HG03196 (cell line): ENCODE data around the gene MYO1G.
"Not testable (repeated sequence)": the region's sequence is repeated elsewhere in the genome, so short reads cannot be mapped to it uniquely, and the experiment has no call there.

Experiments used
- ATAC-seq: cut with Tn5 transposase; IDR thresholded peaks from one replicate; pipeline ENCODE4 v1.9.1; 2021; ENCODE audit not compliant: unreplicated experiment

Gene MYO1G

DNA sequence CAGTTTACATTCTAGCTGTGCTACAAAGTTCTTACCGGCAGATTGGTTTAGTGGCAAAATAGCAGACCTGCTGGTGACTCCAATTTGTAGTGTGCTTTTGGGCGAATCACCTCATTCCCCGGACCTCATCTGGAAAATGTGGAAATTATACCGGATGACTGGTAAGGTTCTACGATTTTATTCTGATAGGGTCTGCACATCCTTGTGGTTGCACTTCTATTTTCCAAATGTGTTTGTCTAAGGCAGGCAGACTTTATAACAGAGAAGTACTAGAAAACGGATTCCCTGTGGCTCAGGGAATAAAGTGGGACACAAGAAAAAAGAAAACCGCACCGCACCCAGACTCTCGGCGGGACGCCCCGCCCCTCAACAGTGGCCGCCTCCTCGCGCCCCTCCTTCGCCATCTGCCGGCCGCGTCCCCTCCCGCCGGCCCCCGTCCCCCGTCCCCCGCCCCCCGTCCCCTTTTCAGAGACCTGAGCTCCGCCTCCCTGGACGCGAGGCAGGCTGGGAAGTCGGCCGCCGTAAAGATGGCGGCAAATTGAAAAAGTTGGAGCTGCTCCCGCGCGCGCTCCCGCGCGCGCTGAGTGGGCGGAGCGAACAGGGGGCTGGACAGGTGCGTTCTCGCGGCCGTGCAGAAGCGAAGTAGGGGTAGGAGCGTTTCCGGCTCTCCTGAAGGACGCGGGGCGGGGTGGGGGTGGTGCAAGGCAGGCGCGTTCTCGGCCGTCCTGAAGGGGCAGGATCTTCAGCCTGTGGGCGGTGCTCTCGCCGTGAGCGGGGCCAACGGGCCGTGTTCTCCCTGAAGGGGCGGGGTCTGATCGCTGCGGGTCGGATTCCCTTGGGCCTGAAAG is 20.7 kb upstream of the MYO1G start:
- ATAC-seq, result peak; percentile 69

DNA sequence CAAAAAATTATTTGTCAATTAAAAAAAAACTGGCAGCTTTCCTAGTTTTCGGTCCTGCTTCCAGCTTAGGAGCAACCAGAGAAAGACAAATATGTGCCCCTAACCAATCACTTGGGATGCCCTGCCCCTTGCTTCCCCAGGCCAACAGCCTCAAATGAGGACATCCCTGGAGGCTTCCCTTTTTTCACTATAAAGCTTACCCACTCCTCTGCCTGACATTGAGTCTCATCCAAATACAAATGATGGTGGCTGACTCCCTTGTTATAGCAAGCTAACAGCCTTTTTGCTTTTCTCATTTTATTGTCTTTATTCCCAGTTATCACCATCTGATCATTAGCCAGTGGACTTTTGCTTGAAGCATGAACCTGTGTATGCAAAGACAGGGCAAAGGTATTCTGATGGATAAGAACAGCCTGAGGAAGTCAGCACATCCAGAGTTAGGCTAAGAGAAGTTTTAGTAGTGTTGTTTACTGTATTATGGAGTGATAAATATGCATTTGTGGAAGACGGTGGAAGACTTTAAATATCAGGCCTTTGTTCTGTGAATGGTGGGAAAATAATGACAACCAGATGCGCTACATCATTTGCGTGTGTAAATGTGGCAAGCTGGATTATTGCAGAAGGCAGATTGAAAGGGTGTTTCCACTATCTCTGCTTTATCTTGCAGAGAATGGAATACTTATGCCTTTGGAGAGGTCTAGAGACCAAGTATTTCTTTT is 19.5 kb upstream of the MYO1G start:
- no peak for ATAC-seq

GRCh38 chr7:44995555-44996493 is 17.0 kb upstream of the MYO1G start:
- ATAC-seq, result no peak

GRCh38 chr7:44994877-44995554 is 16.2 kb upstream of the MYO1G start:
- ATAC-seq, result no peak

- ATAC-seq, result not testable (repeated sequence)
These were observed 13.4 kb upstream of the MYO1G start for GRCh38 chr7:44992004-44992795.

DNA sequence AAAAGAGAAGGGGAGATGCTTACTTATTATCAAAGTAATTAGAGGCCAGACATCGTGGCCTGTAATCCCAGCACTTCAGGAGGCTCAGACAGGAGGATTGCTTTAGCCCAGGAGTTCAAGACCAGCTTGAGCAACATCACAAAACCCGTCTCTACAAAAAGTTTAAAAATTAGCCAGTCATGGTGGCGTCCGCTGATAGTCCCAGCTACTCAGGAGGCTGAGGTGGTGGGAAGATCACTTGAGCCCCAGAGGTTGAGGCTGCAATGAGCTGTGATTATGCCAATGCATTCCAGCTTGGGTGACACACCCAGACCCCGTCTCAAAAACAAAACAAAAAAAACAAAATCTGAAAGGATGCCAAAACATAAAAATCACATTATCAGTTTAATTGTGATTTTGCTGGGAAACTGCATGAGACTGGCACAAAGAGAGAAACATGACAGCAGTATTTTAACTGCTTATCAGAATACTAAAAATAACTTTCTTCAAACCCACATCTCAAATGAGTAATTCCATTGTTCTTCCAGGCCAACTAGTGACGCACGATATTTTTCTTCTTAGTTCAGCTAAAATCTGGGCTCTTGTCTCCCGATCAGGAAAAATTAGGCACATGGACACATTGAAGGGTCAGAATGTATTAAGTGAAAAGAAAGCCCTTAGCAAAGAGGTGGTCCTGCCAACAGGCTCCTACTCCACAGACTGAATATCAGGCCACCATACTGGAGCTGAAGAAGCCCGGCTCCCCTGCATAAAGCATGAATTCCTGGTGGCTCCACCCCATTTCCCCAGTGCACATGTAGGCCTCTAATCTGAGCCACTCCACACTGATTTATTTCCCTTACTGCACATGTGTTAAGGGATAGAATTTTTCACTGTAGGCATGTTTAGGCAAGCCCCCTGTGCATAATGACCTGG is 11.6 kb upstream of the MYO1G start:
- ATAC-seq, result no peak

GRCh38 chr7:44989132-44989531 is 10.3 kb upstream of the MYO1G start:
- ATAC-seq, result no peak

DNA sequence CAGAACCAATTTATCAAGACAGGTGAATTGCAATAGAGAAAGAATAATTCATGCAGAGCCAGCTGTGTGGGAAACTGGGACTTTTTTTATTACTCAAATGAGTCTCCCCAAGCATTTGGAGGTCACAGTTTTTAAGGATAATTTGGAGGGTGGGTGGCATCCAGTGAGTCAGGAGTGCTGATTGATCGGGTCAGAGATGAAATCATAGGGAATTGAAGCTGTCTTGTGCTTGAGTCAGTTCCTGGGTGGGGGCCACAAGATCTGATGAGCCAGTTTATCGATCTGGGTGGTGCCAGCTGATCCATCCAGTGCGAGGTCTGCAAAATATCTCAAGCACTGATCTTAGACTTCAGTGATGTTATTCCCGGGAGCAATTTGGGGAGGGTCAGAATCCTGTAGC is 9.9 kb upstream of the MYO1G start:
- no peak for ATAC-seq

DNA sequence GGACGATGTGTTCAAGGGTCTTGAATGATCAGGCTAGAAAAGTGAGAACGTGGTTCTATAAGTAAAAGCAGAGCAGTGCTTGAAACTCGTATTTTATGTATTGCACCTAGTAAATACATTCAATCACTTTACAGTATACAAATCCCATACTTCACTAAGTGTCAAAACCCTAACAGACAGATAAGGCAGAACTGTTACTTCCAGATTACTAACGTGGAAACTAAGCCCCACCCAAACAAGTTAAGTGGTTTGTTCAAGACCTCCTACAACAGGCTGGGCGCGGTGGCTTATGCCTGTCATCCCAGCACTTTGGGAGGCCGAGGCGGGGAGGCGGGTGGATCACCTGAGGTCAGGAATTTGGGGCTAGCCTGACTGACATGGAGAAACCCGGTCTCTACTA is 9.2 kb upstream of the MYO1G start:
- ATAC-seq, result no peak

GRCh38 chr7:44987457-44987856 is 8.6 kb upstream of the MYO1G start:
- no peak for ATAC-seq

DNA sequence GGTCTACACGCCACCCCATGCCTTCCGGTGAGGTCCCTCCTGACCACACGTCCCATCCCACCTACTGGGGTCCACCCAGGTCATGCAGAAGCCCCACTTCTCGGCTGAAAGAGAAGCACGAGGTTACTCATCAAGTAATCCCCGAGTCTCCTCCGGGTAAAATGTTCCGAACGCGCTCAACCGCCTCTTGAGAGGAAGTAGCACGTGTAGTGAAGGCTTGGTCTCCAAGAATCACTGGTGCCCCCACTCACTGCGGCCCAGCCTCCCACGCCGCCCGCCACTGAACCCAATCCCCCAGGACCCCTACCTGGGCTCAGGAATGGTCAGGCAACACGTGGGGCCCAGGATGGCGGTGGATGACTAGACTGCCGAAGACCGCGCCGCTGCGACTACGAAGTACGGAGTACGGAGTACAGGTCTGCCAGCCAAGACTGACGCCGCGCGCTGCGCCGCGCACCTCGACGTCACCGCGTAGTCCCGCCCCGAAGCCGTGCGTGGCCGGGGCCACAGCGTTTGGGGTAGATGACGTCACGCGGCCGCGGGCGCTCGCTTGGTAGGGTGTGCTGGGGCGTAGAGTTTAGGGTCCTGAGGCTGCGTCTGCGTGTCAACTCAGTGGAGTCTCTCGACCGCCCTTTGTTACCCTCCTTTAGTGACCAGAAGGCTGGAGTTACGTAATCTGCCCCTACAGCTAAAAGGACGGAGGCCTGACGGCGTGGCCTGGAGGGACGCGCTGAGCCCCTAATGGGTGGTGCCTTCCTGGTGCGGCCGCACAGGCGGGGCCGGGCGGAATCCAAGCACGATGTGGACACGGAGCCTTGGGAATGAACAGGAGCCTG is 7.6 kb upstream of the MYO1G start:
- ATAC-seq, result peak; percentile 92

DNA sequence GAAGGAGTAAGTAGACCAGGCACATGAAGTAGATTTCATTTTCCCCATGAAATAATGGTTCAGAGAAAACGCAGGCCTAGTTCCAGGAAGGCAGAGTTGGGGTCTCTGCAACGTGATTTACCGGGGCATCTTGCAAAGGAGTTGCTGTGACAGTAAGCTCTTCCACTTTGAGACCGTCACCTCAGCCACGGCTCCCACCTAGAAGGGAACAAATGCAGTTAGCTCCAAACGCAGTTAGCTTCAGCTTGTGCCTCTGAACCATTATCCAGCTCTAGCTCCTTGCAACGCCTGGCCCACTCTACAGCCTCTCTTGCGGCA is 7.0 kb upstream of the MYO1G start:
- ATAC-seq, result no peak

DNA sequence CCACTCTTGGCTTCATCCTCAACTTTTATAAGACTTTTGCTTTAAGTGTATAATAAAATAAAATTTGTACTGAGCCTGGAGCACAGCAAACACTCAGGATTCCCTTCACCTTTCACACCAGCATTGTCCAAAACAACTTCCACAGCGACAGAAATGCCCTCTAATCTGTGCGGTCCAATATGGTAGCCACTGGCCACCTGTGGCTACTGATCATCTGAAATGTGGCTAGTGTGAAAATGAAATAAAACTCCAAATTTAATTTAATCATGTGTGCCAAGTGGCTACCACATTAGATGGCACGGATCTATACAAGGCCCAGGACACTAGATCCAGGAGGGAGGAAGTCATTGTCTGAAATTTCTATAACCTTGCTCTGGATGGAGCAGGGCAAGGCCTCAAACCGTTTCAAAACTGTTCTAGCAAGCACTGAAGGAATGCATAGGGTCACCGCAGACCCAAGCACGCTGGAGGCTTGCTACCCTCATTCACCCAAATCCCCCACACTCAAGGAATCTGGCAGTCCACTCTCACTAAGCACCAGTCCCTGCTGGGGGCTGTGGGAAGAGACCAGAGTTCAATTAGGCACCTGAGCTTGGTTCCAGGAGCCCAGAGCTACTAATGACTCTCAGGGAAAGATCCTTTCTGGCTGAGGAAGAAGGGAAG is 6.3 kb upstream of the MYO1G start:
- ATAC-seq, result no peak

DNA sequence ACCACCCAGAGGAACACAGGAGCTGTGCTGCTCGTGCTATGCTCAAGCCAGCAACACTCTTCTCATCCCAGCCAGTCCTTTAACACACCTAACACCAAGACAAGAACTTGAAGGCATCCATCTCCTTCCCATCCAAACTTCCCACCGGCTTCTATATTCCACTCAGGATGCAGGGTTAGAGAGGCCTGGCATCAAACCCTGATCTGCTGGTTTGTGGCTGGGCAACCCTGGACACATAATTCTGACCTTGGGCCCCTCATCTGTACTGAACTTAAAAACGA is 5.6 kb upstream of the MYO1G start:
- no peak for ATAC-seq

- ATAC-seq, result no peak
These were observed 5.1 kb upstream of the MYO1G start for GRCh38 chr7:44983742-44984477.

DNA sequence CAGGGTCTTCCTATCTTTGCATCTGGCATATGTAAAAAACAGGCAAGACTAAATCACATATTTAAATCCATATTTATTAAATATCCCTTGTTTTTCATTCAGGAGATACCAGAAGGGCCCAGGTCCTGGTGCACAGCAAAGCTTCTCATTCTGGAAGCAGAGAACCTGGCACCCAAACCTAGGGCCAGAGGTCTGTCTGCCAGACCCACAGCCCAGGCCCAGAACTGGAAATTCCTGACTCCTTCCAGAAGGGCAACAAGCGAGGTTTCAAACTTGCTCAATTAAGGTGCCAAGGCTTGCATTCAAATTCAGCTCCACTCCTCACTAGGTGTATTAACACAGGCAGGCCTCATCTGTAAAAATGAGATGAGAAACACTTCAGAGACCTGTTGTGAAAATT is 4.2 kb upstream of the MYO1G start:
- ATAC-seq, result no peak

DNA sequence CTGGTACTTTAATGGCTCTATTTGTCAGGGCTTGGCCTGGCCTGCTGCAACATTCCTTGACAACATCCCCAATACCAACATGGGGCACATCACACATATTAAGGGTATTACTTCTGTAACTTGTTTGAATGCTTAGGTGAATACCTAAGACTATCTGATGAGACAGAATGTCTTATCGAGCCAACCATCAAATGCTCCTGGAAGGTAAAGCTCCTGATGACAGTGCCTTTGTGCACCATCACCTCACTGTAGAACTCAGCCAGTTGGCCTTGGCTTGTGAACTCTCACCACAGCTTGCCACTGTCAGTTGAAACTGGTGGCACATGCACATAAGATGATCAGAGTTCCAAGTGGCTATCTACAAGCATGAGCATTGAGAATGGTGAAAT is 3.7 kb upstream of the MYO1G start:
- no peak for ATAC-seq
